ENCODE data around the gene LIPG.

GRCh38 chr18:49646873-49647272, 85.0 kb downstream of the LIPG start:
- TF ChIP-seq EZH2 (IDR thresholded peaks at IDR 0.05) (no peak), POLR2AphosphoS5 (IDR thresholded peaks at IDR 0.05; ENCODE audit: borderline replicate concordance, low read depth, low read length) (no peak)
